ENCODE results near the gene RAB11FIP2.

DNA sequence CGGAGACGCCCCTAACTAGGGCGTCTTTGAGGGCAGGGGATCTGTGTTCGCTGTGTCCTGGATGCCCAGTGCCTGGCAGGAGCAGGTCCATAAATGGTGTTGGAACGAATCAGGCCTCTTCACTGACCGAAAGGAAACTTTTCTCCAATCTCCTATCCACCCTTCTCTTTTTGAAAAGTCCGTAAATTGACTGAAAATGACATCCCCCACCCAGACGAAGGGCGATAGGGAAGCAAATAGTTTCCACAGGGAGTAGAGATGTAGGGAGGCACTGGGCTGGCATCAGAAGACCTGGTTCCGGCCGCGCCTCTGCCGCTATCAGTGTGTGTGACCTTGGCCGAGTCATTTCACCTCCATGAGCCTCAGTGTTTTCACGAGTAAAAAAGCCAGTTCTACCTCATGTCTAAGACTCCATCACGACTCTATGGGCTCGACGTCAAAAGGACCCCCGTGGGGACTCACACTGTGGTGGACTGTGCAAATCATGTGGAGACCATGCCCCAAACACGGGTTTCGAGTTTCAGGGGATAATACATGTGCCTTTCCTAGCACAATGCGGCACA is 497 bp upstream of the RAB11FIP2 start:
- no peak for TF ChIP-seq POLR2A (IDR thresholded peaks at IDR 0.05)
- TF ChIP-seq, protein P1, sequence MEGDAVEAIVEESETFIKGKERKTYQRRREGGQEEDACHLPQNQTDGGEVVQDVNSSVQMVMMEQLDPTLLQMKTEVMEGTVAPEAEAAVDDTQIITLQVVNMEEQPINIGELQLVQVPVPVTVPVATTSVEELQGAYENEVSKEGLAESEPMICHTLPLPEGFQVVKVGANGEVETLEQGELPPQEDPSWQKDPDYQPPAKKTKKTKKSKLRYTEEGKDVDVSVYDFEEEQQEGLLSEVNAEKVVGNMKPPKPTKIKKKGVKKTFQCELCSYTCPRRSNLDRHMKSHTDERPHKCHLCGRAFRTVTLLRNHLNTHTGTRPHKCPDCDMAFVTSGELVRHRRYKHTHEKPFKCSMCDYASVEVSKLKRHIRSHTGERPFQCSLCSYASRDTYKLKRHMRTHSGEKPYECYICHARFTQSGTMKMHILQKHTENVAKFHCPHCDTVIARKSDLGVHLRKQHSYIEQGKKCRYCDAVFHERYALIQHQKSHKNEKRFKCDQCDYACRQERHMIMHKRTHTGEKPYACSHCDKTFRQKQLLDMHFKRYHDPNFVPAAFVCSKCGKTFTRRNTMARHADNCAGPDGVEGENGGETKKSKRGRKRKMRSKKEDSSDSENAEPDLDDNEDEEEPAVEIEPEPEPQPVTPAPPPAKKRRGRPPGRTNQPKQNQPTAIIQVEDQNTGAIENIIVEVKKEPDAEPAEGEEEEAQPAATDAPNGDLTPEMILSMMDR (IDR thresholded peaks at IDR 0.05), result no peak

All from breast epithelium (tissue), 3 donors.